K562 (cell line): ENCODE measurements around the gene LVRN. TPM values are rescaled to one million over a fixed set of nuclear protein-coding genes. Genes with fewer than 3 reads are reported as not detected.

ENCODE experiments used
- ATAC-seq: fragments of 200-7000 bp; cut with Tn5 transposase; 3 replicates; pipeline ENCODE4 v1.9.1; 2020; ENCODE audit warnings: moderate library complexity
- Bru-seq: library from RNA; stranded (reverse); fragments of 400-500 nt; gene quantifications from one replicate; lab custom pipeline; 2021; lab: Mats Ljungman, UMichigan
- BruChase-seq, 2 experiments: library from RNA; stranded (reverse); fragments of 400-500 nt; gene quantifications; one replicate each; lab custom pipeline; 2021; lab: Mats Ljungman, UMichigan
- BruUV-seq: library from RNA; stranded (reverse); fragments of 400-500 nt; replicated peaks from 2 replicates; lab custom pipeline; 2021; lab: Mats Ljungman, UMichigan
- CTCF ChIA-PET: fragments of 300-600 bp; formaldehyde crosslinking; extraction: SDS; loops from one replicate; lab custom pipeline; 2021; ENCODE audit warnings: low intra/inter-chr PET ratio; lab: Yijun Ruan, JAX
- POLR2A ChIA-PET: fragments of 300-600, 350-650 bp; sonication (Branson Sonifier 250); formaldehyde crosslinking; extraction: SDS; loops from one replicate; lab custom pipeline; 2021; ENCODE audit warnings: antibody characterized with exemption, inconsistent platforms; lab: Yijun Ruan, JAX
- DNase-seq, 4 experiments: peaks; one replicate each; pipeline versions ENCODE4 v3.0.0 to v3.0.0-alpha.2; 2011 to 2018; ENCODE audit warnings: low spot score in 3 of 4, mixed read lengths in 3 of 4; ENCODE audit errors: extremely low read depth in 1 of 4
- FAIRE-seq: peaks from 2 replicates; lab custom pipeline; 2011; peaks lifted over from hg19 to GRCh38; lab: Jason Lieb, UNC
- H2AFZ ChIP-seq: 2 replicates; pipeline ENCODE4 v1.6.0; 2011; ENCODE audit warnings: low read depth, low read length, control low read depth, inconsistent platforms
- H3K27ac ChIP-seq: fragments of 200-600 bp; 3 replicates; pipeline ENCODE4 v1.8.0; 2011; ENCODE audit warnings: low read depth, mild to moderate bottlenecking, control low read depth, inconsistent platforms, low read length, moderate library complexity, mixed read lengths; ENCODE audit errors: extremely low read depth
- H3K27me3 ChIP-seq, 2 experiments: fragments of 300-600 bp in 1 of 2; 2 replicates in 1 of 2; 3 replicates in 1 of 2; pipeline versions ENCODE4 v1.6.0 to v1.8.0; 2011; ENCODE audit warnings: inconsistent platforms in 2 of 2, low read length in 2 of 2, mild to moderate bottlenecking in 1 of 2, mixed read lengths in 1 of 2, moderate library complexity in 1 of 2; ENCODE audit not compliant: control insufficient read depth in 2 of 2, insufficient read depth in 2 of 2
- H3K36me3 ChIP-seq: fragments of 300-600 bp; 3 replicates; pipeline ENCODE4 v1.8.0; 2011; ENCODE audit warnings: mild to moderate bottlenecking, low read length, inconsistent platforms; ENCODE audit not compliant: control insufficient read depth, insufficient read depth
- H3K4me1 ChIP-seq, 2 experiments: fragments of 200-600 bp in 1 of 2; replicated peaks in 1 of 2; 2 replicates in 1 of 2; 3 replicates in 1 of 2; pipeline versions ENCODE4 v1.5.1 to v1.8.0; 2011; ENCODE audit warnings: inconsistent platforms in 2 of 2, low read length in 2 of 2, mild to moderate bottlenecking in 1 of 2, mixed read lengths in 1 of 2, moderate library complexity in 1 of 2; ENCODE audit not compliant: control insufficient read depth in 2 of 2, insufficient read depth in 2 of 2
- H3K4me2 ChIP-seq: 2 replicates; pipeline ENCODE4 v1.6.1; 2011; ENCODE audit warnings: low read length, control low read depth, inconsistent platforms, mixed read lengths; ENCODE audit not compliant: insufficient read depth
- H3K4me3 ChIP-seq: fragments of 200-600 bp; sonication (generic), shearing (Covaris generic); 2 replicates; pipeline ENCODE4 v1.5.1; 2016; ENCODE audit warnings: control low read depth, inconsistent platforms
- H3K79me2 ChIP-seq: fragments of 200-600 bp; 3 replicates; pipeline ENCODE4 v1.8.0; 2011; ENCODE audit warnings: low read length, inconsistent platforms; ENCODE audit not compliant: control insufficient read depth, insufficient read depth
- H3K9ac ChIP-seq, 2 experiments: 2 replicates each; pipeline versions ENCODE4 v1.6.0 to v1.6.1; 2011; ENCODE audit warnings: low read depth in 2 of 2, low read length in 2 of 2, control low read depth in 1 of 2, inconsistent platforms in 1 of 2, mild to moderate bottlenecking in 1 of 2, mixed read lengths in 1 of 2; ENCODE audit not compliant: insufficient read depth in 1 of 2
- H3K9me1 ChIP-seq: one replicate; pipeline ENCODE4 v1.6.0; 2011; ENCODE audit warnings: inconsistent platforms, mild to moderate bottlenecking, low read length, moderate library complexity; ENCODE audit not compliant: control insufficient read depth, insufficient read depth
- H3K9me3 ChIP-seq: replicated peaks from 2 replicates; pipeline ENCODE4 v1.5.1; 2011; ENCODE audit warnings: low read depth, low read length, inconsistent platforms; ENCODE audit not compliant: control insufficient read depth, insufficient read depth
- H4K20me1 ChIP-seq: replicated peaks from 2 replicates; pipeline ENCODE4 v1.6.1; 2011; ENCODE audit warnings: low read length, inconsistent platforms, mixed read lengths; ENCODE audit not compliant: control insufficient read depth, insufficient read depth
- ADNP ChIP-seq: fragments of 200-800 bp; sonication (Bioruptor generic); IDR thresholded peaks from 2 replicates; pipeline ENCODE4 v1.6.1; 2016; ENCODE audit warnings: missing genetic modification characterization, missing compliant biosample characterization
- CBFA2T2 ChIP-seq: fragments of 450-650 bp; conservative IDR thresholded peaks from 2 replicates; pipeline ENCODE4 v1.6.1; 2017; ENCODE audit warnings: mild to moderate bottlenecking
- CREM ChIP-seq: IDR thresholded peaks from 2 replicates; pipeline ENCODE4 v1.6.1; 2014; ENCODE audit warnings: antibody characterized with exemption, low read depth
- EGR1 ChIP-seq: fragments of 450-650 bp; conservative IDR thresholded peaks from 2 replicates; pipeline ENCODE4 v1.6.1; 2017; ENCODE audit warnings: mild to moderate bottlenecking
- HMG20A ChIP-seq: fragments of 450-650 bp; formaldehyde crosslinking; conservative IDR thresholded peaks from 2 replicates; pipeline ENCODE4 v1.4.0; 2020; ENCODE audit warnings: mild to moderate bottlenecking, mixed read lengths
- PHTF2 ChIP-seq: fragments of 250-450 bp; sonication (Bioruptor Pico); IDR thresholded peaks from 2 replicates; pipeline ENCODE4 v1.5.0; 2021; ENCODE audit warnings: mild to moderate bottlenecking
- SUPT5H ChIP-seq: fragments of 450-650 bp; IDR thresholded peaks from 2 replicates; pipeline ENCODE4 v1.6.1; 2016
- ZBTB1 ChIP-seq: sonication (generic); formaldehyde crosslinking; IDR thresholded peaks from 2 replicates; pipeline ENCODE4 v1.8.1; 2023; ENCODE audit warnings: missing genetic modification reagents, low read depth, mild to moderate bottlenecking, borderline replicate concordance
- ZFP1 ChIP-seq: fragments of 450-650 bp; formaldehyde crosslinking; IDR thresholded peaks from 2 replicates; pipeline ENCODE4 v1.4.0; 2020; ENCODE audit warnings: mild to moderate bottlenecking, mixed read lengths
- ZKSCAN8 ChIP-seq: fragments of 200-800 bp; sonication (Bioruptor generic); IDR thresholded peaks from 2 replicates; pipeline ENCODE4 v1.6.1; 2016; ENCODE audit warnings: missing genetic modification characterization, missing compliant biosample characterization
- ZSCAN32 ChIP-seq: fragments of 450-650 bp; formaldehyde crosslinking; IDR thresholded peaks from 2 replicates; pipeline ENCODE4 v1.4.0; 2020; ENCODE audit warnings: mild to moderate bottlenecking, moderate library complexity
- WGBS: fragments of 100-300 bp; shearing (Covaris generic); methylation state at CpG from one replicate; pipeline ENCODE4 v1.1.6; 2016; ENCODE audit warnings: low coverage, mixed read lengths; ENCODE audit not compliant: insufficient coverage; ENCODE audit errors: missing lambda C conversion rate; 5-methylcytosine and 5-hydroxymethylcytosine counted together
- in situ Hi-C: fragments of 300-500 bp; cut with MboI; formaldehyde crosslinking; loops from 4 replicates; pipeline ENCODE4 v1.15.0; 2018; ENCODE audit warnings: inconsistent platforms, mixed read lengths
- intact Hi-C: fragments of 100-400 bp; cut with micrococcal nuclease; formaldehyde crosslinking; loops from 2 replicates; pipeline ENCODE4 v1.14.2; 2022
- long read RNA-seq, 3 experiments: library from polyadenylated mRNA in 2 of 3; library from RNA in 1 of 3; unstranded in 2 of 3; stranded (forward) in 1 of 3; transcript quantifications; one replicate each; pipeline ENCODE4 v2.0.0, GENCODE V29; 2019 to 2022
- polyA minus RNA-seq, 3 experiments: library from RNA; depleted of rRNA, polyadenylated mRNA; stranded (reverse); fragments of >200 nt; gene quantifications; 2 replicates each; pipeline ENCODE4 v1.2.3, GENCODE V29; 2011
- polyA plus RNA-seq, 8 experiments: library from polyadenylated mRNA; depleted of rRNA in 4 of 8; stranded (reverse) in 5 of 8; unstranded in 3 of 8; fragments of >200 nt; fragmentation: Nextera tagmentation in 2 of 8; fragmentation: Illumina TruSeq in 1 of 8; extraction: Ambion mirVana in 2 of 8; extraction: Trizol in 1 of 8; gene quantifications; 2 replicates each; pipeline versions ENCODE4 v1.2.1 to v1.2.3, GENCODE V29; 2011 to 2014; ENCODE audit warnings: inconsistent platforms in 1 of 8, missing spikeins in 1 of 8
- total RNA-seq, 7 experiments: library from RNA; depleted of rRNA in 6 of 7; stranded (reverse); fragments of >200 nt in 6 of 7; fragmentation: Illumina TruSeq in 2 of 7; extraction: Trizol in 2 of 7; gene quantifications; 2 replicates each; pipeline versions ENCODE4 v1.2.1 to v1.2.3, GENCODE V29; 2011 to 2021; ENCODE audit warnings: low replicate concordance in 1 of 7
- TF ChIP-seq, protein P1 (sequence below): fragments of 250-450 bp; sonication (Bioruptor Pico); IDR thresholded peaks from 2 replicates; pipeline ENCODE4 v1.8.0; 2021; ENCODE audit warnings: borderline replicate concordance, mild to moderate bottlenecking, moderate library complexity; ENCODE audit not compliant: poor library complexity, severe bottlenecking
- TF ChIP-seq, protein P2 (sequence below): fragments of 450-650 bp; conservative IDR thresholded peaks from 2 replicates; pipeline ENCODE4 v1.6.1; 2016; ENCODE audit warnings: missing genetic modification characterization, low read depth, mild to moderate bottlenecking, control low read depth, missing compliant biosample characterization

The LVRN gene, protein sequence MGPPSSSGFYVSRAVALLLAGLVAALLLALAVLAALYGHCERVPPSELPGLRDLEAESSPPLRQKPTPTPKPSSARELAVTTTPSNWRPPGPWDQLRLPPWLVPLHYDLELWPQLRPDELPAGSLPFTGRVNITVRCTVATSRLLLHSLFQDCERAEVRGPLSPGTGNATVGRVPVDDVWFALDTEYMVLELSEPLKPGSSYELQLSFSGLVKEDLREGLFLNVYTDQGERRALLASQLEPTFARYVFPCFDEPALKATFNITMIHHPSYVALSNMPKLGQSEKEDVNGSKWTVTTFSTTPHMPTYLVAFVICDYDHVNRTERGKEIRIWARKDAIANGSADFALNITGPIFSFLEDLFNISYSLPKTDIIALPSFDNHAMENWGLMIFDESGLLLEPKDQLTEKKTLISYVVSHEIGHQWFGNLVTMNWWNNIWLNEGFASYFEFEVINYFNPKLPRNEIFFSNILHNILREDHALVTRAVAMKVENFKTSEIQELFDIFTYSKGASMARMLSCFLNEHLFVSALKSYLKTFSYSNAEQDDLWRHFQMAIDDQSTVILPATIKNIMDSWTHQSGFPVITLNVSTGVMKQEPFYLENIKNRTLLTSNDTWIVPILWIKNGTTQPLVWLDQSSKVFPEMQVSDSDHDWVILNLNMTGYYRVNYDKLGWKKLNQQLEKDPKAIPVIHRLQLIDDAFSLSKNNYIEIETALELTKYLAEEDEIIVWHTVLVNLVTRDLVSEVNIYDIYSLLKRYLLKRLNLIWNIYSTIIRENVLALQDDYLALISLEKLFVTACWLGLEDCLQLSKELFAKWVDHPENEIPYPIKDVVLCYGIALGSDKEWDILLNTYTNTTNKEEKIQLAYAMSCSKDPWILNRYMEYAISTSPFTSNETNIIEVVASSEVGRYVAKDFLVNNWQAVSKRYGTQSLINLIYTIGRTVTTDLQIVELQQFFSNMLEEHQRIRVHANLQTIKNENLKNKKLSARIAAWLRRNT
- total RNA-seq (2011; cell fraction: chromatin; rRNA removed; ENCODE audit: low replicate concordance): 1.8 and 8.7 TPM in 2 replicates
- 0.83 and 1.8 TPM in 2 replicates for total RNA-seq (2011; cell fraction: nucleolus; rRNA removed)
- total RNA-seq (2011; cell fraction: nucleoplasm; rRNA removed): 3.2 and 4.3 TPM in 2 replicates
- 2.2 and 4.1 TPM in 2 replicates for total RNA-seq (2014; rRNA removed)
- total RNA-seq (2014; rRNA removed; fragmentation: Illumina TruSeq; extraction: Trizol): 4.7 and 6.7 TPM in 2 replicates
- total RNA-seq (2015; rRNA removed; fragmentation: Illumina TruSeq; extraction: Trizol): 3.4 and 3.8 TPM in 2 replicates
- total RNA-seq (2021): 2.9 and 4.1 TPM in 2 replicates
- 1.0 and 5.0 TPM in 2 replicates for polyA plus RNA-seq (2011; rRNA removed)
- 0.12 and 0.57 TPM in 2 replicates for polyA plus RNA-seq (2011; cell fraction: cytosol; rRNA removed)
- polyA plus RNA-seq (2011; cell fraction: nucleus; rRNA removed): 0.53 and 1.7 TPM in 2 replicates
- 5.3 and 9.0 TPM in 2 replicates for polyA plus RNA-seq (2012)
- 4.5 and 5.7 TPM in 2 replicates for polyA plus RNA-seq (2014; fragmentation: Illumina TruSeq; extraction: Trizol)
- 1 to 10 TPM; 2.6 to 3.3 TPM for polyA plus RNA-seq (2014; fragmentation: Nextera tagmentation; extraction: Ambion mirVana)
- polyA plus RNA-seq (2014; rRNA removed): 3.2 and 5.3 TPM in 2 replicates
- 0.69 and 3.0 TPM in 2 replicates for polyA minus RNA-seq (2011; rRNA and poly(A)+ RNA removed)
- polyA minus RNA-seq (2011; cell fraction: cytosol; rRNA and poly(A)+ RNA removed): 1.0 TPM in 1 of 2 replicates, not detected in the other
- 0.78 and 1.9 TPM in 2 replicates for polyA minus RNA-seq (2011; cell fraction: nucleus; rRNA and poly(A)+ RNA removed)
- Bru-seq, nascent RNA: percentile 46 among the genes with signal in this experiment
- BruChase-seq, experiment 1, labeled RNA remaining after a 2-hour chase: percentile 53 among the genes with signal in this experiment
- percentile 52 among the genes with signal in this experiment for BruChase-seq, experiment 2, labeled RNA remaining after a 6-hour chase
- long read RNA-seq, experiment 1, partial matches to known transcripts: 0 of 2 reads
- long read RNA-seq, experiment 1, other reads (novel, unspliced or antisense): 2 of 2 reads
- long read RNA-seq, experiment 2, partial matches to known transcripts: 1 of 4 reads
- long read RNA-seq, experiment 2, other reads (novel, unspliced or antisense): 3 of 4 reads
- long read RNA-seq, experiment 3, partial matches to known transcripts: 0 of 2 reads
- long read RNA-seq, experiment 3, other reads (novel, unspliced or antisense): 2 of 2 reads

DNA sequence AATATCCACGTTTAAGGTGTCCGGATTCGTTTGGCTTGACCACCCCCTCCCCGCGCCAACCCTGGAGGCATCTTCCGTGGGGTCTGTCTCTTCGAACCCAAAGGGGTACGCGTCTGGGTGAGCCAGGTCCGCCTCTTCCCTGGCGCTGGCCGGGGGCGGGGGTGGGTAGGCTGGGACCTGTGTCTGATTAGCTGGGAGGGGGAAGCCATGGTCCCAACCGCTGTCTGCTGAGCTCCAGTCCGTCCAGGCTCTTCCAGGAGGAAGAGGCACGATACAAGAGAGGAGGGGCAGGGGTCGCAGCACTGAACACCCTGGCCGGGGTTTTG is at the start of gene LVRN:
Gene LVRN, plus strand, starts transcription at position 237 of the 326 bp plus-strand sequence. CDS start 143 bp downstream, outside the sequence.
- ChIA-PET CTCF (no interaction called here), POLR2A (no interaction called here)
- Histone ChIP-seq H3K4me3 (no peak within 1 kb of the TSS), H3K27ac (no peak within 1 kb of the TSS), H3K79me2 (no peaks in the 10 kb centered on the region), H3K9me1 (no peaks in the 10 kb centered on the region), H2AFZ (no peak within 1 kb of the TSS), H3K4me1 (peaks cover 0 to 8% of the 10 kb centered on the region in 2 experiments; a peak in 2 of 5 replicates), H3K9ac (no peak within 1 kb of the TSS), H3K27me3 (peaks cover 24 to 32% of the 10 kb centered on the region in 2 experiments), H3K36me3 (no peaks in the 10 kb centered on the region), H3K4me2 (no peak within 1 kb of the TSS), H3K9me3 (no peaks in the 10 kb centered on the region), H4K20me1 (no peaks in the 10 kb centered on the region)
- in situ Hi-C loops (no loop called here), intact Hi-C loops (no loop called here)
- no TSS peak for BruUV-seq
- ATAC-seq (no peak), DNase-seq (no peak), FAIRE-seq (no peak)
- WGBS: 29% methylated on average over 5 of the region's 18 CpGs
- TF ChIP-seq ZFP1 (CRISPR knock-in tag) (no peak), ZSCAN32 (CRISPR knock-in tag) (no peak), EGR1 (no peak), CBFA2T2 (no peak), PHTF2 (CRISPR knock-in tag) (no peak), ZBTB1 (no peak), CREM (no peak), ZKSCAN8 (CRISPR knock-in tag) (no peak), ADNP (tag) (no peak), HMG20A (CRISPR knock-in tag) (no peak), SUPT5H (no peak)
- TF ChIP-seq, protein P1, sequence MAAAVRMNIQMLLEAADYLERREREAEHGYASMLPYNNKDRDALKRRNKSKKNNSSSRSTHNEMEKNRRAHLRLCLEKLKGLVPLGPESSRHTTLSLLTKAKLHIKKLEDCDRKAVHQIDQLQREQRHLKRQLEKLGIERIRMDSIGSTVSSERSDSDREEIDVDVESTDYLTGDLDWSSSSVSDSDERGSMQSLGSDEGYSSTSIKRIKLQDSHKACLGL (CRISPR knock-in tag): no peak
- TF ChIP-seq, protein P2, sequence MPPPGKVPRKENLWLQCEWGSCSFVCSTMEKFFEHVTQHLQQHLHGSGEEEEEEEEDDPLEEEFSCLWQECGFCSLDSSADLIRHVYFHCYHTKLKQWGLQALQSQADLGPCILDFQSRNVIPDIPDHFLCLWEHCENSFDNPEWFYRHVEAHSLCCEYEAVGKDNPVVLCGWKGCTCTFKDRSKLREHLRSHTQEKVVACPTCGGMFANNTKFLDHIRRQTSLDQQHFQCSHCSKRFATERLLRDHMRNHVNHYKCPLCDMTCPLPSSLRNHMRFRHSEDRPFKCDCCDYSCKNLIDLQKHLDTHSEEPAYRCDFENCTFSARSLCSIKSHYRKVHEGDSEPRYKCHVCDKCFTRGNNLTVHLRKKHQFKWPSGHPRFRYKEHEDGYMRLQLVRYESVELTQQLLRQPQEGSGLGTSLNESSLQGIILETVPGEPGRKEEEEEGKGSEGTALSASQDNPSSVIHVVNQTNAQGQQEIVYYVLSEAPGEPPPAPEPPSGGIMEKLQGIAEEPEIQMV (tag): no peak
